ENCODE results near the gene PSMD6.

The PSMD6 gene

DNA sequence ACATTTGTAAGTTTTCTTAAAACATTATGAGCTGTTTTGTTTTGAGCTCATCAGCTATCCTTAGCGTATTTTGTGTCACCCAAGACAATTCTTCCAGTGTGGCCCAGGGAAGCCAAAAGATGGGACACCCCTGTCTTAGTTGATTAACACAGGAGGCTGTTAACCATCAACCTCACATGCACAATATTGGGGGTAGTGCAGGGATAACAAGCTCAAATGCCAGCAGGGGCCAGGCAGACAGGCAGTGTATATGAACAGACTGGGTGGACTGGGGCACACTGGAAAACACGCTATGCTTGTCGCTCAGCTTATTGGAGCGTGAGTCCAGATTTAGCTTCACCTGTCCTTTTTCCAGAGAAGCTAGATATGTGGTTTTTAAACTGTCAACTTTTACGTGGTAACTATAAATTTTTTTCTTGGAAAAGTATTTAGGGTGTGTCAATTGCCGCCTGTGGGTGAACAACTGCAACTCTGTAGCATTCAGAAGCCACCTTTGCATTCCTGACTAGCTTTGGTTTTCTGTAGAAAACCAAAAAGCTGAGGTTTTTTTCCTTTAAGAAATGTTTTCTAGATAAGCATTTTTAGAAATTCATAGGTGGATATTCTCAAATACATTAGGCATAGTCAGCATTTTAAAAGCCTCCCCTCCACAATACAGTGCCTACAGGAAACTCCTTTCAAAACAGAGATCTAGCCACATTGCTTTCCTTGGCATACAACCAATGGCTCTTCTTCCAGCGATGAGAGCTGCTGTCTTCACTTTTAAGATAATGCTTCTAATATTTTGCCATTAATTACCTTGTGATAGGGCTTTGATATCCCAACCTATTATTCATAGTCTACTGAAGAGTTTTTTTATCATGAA lies 14.6 kb downstream of the PSMD6 start:
- DNase-seq = no peak

GRCh38 chr3:64008017-64008416 lies 15.3 kb downstream of the PSMD6 start:
- DNase-seq = no peak

DNA sequence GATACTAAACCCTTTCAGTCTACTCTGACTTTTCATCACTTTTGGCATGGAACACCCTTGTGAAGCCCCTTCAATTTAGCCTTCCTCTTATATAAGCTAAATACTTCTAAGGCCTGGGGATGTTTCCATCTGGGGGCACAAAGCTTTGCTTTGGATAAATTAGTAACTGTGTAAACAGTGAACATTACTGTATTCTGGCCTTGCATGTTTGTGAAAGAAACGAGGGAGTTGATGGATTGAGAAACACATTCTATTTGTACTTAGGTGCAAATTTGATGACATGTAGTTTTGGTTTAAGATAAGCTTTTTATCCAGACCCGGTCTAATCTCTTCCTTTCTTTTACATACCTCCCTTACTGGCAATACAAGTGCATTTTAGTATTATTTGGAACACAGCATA lies 19.7 kb downstream of the PSMD6 start:
- no peak for DNase-seq

GRCh38 chr3:64002233-64002632 lies 21.1 kb downstream of the PSMD6 start:
- no peak for DNase-seq

DNA sequence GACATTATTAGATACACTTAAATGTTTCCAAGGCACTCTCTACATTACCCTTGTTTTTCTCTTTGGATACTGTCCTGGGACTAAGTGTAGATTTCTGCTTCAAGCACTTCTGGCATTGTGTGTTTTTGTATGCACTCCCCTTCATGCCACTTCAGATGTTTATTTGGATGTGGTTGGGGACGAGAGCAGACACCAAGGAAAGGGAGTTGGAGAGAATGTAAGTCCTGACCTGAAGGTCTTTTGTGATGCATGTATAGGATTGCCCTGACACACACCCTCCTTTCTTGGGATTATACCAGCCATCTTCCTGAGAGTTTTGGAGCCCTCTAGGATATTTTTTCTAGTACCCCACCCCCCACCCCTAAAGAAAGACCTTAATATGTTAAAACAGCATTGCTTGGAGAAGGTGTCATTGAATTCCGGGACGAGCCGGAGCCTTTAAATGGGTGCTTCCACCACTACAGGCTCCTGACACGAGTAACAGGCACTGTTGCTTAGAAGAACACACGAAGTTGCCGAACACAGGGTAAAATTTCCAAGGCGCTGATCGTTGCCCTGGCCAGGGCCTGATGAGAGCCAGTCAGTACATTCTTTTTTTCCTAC lies 22.7 kb downstream of the PSMD6 start:
- no peak for DNase-seq

DNA sequence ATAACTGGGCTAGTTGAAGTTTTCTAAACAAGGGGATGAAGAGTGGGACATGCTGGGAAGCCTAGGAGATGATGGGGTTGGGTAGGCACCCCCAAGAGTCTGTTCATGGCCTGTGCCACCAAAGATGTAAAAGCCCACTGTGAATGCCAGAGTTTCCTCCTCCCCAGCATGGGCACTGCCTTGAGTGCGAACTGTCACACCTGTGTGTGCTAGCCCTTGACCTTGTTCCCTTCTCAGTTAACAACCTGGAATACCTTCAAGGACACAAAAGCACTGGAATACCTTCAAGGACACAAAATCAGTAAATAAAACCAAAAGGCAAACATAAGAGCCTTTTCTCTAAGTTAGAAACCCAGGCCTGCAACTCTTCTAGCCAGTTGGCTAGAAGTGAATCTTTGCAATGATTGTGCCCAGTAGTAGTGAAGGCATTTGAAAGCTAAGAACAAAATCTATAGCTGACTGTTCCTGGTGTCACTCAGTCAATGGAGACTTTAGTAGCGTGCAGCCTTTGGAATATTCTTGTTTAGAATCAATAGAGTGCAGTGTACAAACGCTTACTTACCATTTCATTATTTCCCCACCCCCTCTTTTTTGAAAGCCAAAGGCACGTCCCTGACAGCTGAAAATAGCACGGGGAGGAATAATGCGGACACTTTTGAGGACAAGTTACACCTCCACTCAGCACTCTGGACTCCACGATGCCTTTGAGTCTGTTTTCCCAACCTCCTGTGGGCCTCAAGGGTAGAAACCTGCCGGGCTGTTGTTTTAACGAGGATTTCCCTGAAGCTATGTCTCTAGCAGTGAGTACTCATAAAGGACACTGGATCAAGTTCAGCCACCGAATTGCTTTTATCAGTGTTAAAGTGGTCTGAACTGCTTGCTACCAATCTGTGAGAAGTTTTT lies 24.2 kb downstream of the PSMD6 start:
- no peak for DNase-seq

- DNase-seq = no peak
These were observed 28.2 kb downstream of the PSMD6 start for GRCh38 chr3:63995086-63995485.

DNA sequence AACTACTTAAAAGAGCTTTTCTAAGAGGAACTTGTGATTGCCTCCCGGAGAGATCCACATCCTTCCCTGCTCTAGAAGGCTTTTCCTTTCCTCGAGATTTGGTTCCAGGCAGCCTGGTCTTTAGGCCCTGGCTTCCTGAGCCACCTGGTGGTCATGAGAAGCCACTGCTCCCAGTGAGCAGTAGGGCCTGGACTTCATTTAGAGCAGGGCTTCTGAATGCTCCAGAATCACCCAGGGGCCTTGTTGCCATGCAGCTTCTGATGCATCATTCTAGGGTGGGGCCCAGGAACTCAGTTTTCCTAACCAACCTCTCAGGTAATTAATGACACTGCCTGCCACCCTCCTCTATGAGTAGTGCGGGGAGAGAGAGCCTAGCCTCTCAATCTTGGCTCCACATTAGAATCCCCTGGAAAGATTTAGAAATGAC lies 29.6 kb downstream of the PSMD6 start:
- DNase-seq = peak; percentile 55 to 71

DNA sequence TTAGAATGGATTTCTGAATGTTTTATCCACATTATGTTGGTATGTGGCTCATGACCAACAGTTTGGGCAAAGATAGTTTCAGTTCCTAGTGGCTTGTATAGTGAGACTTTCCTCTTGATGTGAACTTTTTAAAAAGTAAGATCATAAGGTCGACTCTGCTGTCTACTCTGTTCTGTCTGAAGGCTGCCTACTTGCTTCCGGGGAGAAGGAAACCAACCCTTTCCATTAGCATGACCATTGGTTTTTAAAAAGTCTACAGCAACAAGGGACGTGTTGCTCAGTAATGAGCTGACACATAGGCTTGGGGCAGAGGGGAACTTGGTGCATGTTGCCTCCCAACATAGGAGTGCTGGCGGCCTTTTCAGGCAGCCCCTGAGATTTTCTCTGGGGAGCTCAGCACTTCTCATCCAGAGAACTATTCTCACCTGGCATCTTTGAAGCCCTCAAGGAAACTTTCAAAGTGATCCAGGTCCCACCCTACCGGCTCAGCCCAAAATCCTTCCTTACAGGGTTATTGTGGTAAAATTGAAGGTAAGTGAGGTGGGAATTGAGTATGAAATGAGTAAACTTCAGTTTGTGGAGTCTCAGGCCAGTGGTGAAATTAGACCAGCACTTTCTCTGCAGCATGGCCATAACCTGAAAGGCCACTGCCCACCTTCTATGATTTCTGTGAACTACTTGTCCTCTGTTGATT lies 30.6 kb downstream of the PSMD6 start:
- DNase-seq = no peak

DNA sequence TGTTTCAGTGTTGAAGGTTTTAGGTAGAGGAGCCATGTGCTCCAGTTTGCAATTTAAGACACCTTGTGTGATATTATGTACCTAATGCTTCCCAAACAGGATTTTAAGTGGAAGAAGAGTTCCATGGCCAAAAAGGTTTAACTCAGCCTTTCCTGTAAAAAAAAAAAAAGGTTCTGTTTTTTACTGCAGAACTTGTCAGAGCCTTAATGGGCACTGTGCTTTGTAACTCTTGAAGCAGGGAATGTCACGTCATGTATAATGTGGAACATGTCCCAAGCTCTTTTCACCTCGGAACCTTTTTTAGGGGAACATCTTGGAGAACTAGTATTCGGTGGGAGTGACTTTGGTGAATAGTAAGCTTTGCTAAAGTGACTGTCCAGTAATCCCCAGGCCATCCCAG lies 31.6 kb downstream of the PSMD6 start:
- no peak for DNase-seq

DNA sequence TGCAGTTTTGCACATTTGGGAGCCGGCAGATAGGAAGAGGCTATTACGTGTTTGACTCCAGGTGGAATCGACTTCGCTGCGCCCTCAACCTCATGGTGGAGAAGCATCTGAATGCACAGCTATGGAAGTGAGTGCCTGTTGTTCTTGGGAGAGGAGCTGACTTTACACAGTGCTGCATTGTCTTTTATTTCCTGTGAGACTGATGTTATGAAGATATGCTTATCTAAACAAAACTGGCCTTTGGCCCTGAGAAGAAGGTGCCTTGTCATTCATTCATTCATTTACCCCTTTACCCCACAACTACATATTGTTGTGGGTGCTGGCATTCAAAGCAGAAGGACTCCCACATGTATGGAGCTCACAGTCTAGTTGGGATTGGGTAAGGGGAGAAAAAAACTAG lies 32.6 kb downstream of the PSMD6 start:
- DNase-seq = no peak

GRCh38 chr3:63990204-63990603 lies 33.1 kb downstream of the PSMD6 start:
- DNase-seq = no peak

DNA sequence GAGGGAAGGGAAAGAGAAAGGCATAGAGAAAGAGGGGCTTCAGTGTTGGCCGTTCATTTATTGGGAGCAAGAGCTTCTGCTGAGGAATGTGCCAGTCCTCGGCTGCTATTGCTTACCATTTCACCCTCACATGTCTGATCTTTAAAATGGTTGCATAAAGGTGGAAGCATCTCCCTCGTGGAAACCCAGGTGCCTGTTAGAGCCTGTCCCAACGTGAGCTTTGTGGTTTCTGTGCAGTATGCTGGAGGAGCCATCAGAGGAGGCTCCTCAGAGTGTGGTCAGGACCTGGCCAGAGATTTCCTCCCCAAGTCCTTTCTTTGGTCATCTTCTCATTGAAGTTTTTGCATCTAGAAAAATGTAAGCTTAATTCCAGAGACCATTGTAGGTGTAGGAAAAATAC lies 34.4 kb downstream of the PSMD6 start:
- DNase-seq = no peak

GRCh38 chr3:63986831-63987230 lies 36.5 kb downstream of the PSMD6 start:
- no peak for DNase-seq

DNA sequence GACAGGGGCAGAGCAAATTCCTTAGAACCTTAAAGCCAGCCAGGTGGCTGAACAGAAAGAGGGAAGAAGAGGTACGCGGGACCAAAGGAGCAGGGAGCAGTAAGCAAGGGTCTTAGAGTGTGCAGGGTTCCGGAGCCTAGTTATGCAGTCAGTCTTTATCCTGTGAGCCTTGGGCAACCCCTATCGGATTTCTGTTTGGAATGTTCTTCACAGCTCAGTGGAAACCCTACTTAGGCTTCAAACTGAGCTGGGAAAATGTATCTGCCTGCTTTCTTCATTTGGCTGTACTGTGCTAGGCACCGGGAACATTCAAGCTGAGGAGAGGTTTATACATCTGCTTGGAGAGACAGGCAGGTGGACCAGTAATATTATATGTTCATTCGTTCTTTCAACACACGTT lies 37.1 kb downstream of the PSMD6 start:
- DNase-seq = no peak

DNA sequence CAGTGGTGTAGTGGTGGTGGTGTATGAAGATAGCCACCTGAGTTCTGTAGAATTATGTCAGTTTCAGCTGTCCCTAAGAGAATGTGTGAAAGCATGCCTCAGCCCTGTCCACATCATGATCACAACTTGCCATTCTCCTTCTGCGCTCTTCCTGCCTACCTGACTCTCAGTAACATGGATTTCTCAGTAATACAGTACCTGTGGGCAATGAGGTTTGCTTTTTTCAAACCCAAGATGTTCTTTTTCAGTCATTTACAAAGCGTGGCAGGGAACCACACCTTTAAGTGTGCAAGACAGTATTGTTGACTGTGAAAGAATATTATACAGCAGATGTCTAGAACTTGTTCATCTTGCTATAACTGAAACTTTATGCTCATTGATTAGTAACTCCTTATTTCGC lies 38.9 kb downstream of the PSMD6 start:
- DNase-seq = no peak

- no peak for DNase-seq
These were observed 41.3 kb downstream of the PSMD6 start for GRCh38 chr3:63981980-63982379.

DNA sequence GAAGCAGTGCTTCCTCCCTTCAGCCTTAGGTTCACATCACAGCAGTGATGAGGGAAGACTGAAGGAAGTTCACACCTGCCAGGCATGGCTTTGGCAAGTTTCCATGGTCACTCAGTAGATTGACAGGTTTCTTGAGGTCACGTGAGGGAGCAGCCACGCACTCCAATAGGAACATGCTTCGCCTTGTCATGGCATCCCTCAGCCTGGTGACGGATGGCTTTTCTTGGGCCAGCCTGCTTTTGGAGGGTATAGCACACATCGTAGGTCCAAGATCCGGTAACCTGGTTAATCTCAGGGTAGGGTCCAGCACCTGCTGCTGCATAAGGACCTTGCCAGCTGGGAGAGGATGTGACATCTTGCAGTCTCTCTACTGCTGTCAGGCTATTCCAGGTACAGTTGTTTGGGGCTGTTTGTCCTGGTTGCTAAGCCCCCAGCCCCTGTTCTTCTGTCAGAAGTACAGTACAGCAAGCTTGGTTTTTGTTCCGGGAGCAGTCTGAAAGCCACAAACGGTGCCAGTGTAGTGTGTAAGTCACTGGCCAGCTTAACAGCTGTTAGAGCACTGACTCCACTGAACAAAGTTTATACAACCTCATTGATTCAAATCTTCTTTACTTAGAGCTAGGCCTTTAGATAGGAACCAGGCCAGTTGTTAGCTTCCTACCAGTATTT lies 42.3 kb downstream of the PSMD6 start:
- no peak for DNase-seq

GRCh38 chr3:63980019-63980418 lies 43.3 kb downstream of the PSMD6 start:
- DNase-seq = no peak

DNA sequence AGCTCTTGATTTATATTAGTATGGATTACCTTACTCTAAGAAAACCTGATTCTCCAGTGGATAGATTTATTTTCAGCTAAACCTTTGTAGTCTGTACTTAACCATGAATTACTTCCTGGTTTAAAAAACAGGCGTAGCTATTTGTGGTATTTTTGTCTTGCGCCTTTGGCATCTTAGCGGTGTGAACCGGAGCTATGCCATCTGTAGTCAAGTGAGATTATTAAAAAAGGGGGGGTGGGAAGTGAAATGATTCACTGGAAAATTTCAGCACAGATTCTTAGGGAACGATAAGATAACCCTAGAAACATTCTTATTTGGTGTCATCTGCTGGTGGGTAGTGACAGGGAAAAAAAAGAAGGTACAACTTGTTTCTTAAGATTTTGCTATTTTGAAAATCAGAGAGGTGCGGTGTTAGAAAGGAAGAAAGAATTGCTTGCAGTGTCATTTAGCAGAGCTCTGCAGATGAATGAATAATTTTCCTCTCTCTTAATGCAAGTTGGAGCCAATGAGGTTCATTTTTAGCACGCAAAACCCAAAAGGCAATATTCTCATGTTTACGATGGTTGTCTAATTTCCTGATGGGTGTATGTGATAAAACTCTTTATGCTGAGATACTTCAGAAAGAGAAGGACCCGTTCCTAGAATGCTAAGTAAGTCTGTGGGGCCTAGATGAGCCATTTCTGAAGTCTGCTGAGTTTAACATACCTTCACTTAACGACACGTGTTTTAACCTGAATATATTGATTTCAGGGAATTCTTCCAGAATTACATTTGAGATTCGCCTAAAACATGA lies 44.0 kb downstream of the PSMD6 start:
- no peak for DNase-seq

GRCh38 chr3:63977893-63978292 lies 45.4 kb downstream of the PSMD6 start:
- DNase-seq = no peak

- DNase-seq = no peak
These were observed 46.5 kb downstream of the PSMD6 start for GRCh38 chr3:63976872-63977200.

Data from hippocampal formation (tissue), 2 donors.